Stimulated activated CD4-positive, alpha-beta T cell treated with anti-CD3 and anti-CD28 coated beads, TNF-alpha, amount 100 ng/mL, for 48 hours (primary cell): Measurements from ENCODE around the gene GATA3.
"Not testable (repeated sequence)": the region's sequence is repeated elsewhere in the genome, so short reads cannot be mapped to it uniquely, and the experiment has no call there.

Source experiments
- DNase-seq, 3 donors: peaks; one replicate each; pipeline ENCODE4 v3.0.0-alpha.2; 2020; ENCODE audit warnings: low read depth in 3 of 3

The GATA3 gene

GRCh38 chr10:8054494-8055407 is at the start of gene GATA3:
GATA3 (plus strand) TSS chr10:8054688; CDS start chr10:8055656, 968 bp downstream.
- peak; percentile 67 to 79 (median 71) for DNase-seq

DNA sequence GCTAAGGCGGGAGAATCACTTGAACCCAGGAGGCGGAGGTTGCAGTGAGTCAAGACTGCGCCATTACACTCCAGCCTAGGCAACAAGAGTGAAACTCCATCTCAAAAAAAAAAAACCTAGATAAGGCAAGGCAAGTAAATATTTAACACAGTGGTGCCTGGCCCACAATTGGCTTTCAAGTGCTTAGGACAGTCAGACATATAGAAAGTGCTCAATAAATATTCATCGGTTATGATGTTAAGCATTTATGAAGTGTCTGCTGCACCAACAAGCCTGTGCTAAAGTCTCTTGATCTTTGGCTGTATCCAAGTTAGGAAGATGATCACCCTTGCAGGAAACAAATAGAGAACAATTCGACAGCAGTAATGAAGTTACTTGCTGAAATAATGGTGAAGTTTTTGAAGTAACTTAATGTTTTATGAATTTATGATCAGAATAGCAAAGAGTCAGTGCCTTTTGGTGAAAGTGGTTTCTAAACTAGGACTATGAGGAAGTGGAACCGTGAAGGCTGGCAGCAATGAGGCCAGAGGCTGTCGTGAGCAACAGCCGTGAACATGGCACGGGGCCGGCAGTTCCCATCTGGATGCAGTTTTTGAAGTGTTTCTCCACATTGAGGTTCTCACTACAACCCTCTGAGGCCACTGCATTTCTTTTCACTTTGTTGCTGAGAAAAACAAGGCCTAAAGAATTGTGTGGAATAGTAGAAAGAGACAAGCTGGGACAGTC is 48.1 kb upstream of the GATA3 start:
- no peak for DNase-seq

- DNase-seq, result no peak
Observed at GRCh38 chr10:8009031-8009430, 45.5 kb upstream of the GATA3 start.

- DNase-seq, result no peak
Observed at GRCh38 chr10:8013006-8013405, 41.5 kb upstream of the GATA3 start.

DNA sequence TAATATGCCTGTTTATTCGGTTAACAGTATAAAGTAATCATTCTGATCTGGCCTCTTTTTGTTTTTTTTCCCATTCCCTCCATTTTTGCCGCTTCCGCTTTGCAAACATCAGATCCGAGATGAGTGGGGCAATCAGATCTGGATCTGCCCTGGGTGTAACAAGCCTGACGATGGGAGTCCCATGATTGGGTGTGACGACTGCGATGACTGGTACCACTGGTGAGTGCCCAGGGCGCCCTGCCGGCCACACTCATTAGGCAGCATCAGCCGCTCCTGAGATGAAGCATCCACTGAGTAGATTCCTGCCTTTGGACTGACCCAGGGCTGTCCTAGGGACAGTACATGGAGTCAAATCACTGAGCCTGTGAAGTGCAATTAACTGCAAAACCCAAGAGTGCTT is 40.9 kb upstream of the GATA3 start:
- DNase-seq, result no peak

GRCh38 chr10:8014649-8015048 is 39.8 kb upstream of the GATA3 start:
- DNase-seq, result no peak

GRCh38 chr10:8017277-8017676 is 37.2 kb upstream of the GATA3 start:
- no peak for DNase-seq

DNA sequence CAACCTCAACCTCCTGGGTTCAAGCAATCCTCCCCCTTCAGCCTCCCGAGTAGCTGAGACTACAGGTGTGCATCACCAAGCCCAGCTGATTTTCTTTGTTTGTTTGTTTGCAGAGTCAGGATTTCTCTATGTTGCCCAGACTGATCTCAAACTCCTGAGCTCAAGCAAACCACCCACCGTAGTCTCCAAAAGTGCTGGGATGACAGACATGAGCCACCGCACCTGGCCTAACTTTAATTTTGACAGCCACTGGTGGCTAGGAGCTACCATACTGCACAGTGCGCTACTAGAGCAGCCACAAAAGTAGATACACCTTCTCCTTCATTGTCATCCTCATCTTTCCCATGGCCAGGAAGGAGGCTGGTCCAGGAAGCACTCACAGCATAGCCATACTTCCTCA is 31.2 kb upstream of the GATA3 start:
- DNase-seq, result no peak

DNA sequence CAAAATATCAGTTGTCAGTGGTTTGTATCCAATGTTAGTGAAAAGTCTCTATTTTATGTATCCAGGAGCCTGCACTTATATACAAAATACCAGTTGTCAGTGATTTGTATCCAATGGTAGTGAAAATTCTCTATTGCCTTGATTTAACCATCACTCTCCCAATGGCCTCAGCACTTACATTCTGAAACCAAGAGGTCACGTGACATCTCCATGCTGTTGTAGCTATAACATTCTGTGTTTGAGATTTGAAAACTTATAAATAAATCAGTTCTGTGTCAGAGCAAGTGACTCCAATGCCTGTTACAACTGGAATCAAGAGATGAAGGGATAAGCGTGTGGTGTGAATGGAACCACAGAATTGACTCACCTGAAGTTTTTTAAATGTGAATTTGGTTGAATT is 30.6 kb upstream of the GATA3 start:
- no peak for DNase-seq

DNA sequence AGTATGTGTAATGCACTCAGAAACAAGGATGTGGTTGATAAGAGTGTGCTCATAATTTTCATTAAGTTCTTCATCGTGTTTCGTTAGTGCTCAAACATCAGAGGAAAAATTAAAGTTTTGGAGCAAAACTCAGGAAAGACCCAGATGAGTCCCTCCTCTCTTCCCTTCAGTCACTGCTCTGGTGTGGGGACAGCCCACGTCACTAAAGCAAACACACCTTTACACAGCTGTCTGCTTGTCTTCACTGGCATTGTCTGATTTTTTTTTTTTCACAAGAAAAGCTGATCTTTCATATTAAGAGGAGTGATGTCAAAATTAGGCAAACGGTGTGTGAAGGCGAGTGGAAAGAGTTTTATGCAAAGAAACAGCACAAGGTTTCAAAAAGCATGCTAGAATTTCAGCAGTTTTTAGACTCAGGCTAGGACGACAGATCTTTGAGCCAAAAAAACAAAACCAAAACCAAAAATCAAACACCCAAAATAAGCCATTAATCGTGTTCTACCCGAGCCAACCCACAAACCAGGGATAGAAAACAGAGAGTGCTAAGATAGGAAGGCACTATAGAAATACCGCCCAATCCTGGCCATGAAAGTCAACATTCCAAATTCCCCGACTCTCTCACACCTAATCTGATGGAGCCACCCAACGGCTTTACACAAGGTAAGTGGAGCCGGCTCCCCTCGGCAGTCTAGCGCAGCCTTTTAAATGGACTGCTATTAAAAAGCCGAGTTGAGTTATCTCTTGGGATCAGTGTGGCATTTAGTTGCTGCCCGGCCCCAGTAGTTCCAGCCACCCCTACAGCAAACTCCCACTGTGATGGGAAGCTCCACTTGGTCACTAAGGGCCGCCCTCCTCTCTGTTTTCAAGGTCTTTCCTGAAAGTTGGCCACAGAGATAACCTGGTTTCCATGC is 27.9 kb upstream of the GATA3 start:
- no peak for DNase-seq

GRCh38 chr10:8031211-8031610 is 23.3 kb upstream of the GATA3 start:
- not testable (repeated sequence) for DNase-seq

DNA sequence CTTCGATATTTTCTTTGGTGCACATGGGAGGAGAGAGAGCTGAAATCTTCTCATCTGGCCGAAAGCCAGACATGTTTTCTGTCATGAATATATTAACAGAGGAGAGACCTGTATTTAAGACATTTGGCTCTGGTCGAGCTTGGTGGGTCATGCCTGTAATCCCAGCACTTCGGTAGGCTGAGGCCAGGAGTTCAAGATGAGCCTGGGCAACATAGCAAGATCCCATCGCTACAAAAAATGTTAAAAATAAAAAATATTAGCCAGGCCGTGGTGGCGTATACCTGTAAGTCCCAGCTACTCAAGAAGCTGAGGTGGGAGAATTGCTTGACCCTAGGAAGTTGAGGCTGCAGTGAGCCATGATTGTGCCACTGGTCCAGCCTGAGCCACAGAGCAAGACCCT is 21.9 kb upstream of the GATA3 start:
- DNase-seq, result no peak

GRCh38 chr10:8033812-8034465 is 20.5 kb upstream of the GATA3 start:
- no peak for DNase-seq

- no peak for DNase-seq
Observed at GRCh38 chr10:8034466-8035005, 20.0 kb upstream of the GATA3 start.

DNA sequence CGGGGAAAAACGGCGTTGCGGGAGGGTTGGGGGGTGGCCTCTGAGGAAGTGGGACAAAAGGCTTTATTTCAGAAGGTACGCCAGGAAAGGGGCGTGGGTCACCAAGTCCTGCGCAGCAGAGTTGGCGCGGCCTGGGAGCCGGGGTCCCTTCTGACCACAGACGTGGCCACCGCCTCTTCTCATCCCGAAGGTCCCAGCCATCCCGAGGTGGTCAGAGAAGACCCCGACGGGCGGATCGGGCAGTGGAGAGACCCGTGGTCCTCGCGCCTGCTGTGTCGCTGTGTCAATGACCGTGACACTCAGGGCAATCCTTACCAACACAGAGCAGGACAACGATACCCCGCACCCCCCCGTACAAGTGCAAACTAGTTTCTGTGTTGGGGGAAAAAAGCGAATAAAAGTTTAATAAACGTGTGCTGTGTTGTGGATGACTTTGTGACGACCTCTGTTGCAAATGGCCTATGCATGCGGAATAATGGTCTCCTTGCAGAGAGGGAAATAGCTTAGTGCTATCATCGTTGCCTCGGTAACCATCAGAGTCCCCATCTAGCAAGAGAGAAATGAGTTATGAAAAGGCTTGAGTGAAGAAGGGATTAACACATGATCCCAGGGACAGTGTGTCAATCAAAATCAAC is 19.4 kb upstream of the GATA3 start:
- no peak for DNase-seq

- no peak for DNase-seq
Observed at GRCh38 chr10:8035641-8036470, 18.6 kb upstream of the GATA3 start.

GRCh38 chr10:8036506-8037198 is 17.8 kb upstream of the GATA3 start:
- no peak for DNase-seq

DNA sequence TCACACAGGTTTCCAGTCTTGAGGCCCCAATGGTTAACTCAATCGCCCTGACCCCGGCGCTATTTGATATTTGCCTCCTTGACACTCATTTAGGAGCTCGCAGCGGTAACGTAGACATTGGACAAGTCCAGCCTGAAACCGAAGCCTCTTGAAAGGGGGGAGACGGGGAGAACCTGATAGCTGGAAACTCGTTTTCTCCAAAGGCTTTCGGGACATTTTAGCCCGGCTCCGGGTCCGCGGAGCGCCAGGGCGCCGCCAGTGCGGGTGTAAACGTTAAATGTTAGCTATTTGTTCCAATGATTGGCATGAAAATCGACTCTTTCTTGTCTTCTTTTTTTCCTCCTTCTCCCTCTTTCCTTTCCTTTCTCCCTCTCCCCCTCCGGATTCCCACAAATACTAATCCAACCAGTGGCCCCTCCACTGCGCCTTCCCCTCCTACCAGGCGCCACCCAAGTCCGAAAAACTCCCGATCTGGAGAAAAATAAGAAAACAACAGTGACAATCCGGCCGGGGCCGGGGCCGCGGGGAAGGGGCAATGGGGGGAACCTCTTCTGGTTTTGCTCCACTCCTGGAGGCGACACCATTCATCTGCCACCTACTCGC is 17.2 kb upstream of the GATA3 start:
- DNase-seq, result no peak
